SK-N-SH treated with all-trans-retinoic acid at 6 μM for 48 hours (cell line): ENCODE data around the gene ZC2HC1C.

Experiments used
- ESRRG ChIP-seq: fragments of 250-450 bp; sonication (Bioruptor Pico); IDR thresholded peaks from 2 replicates; pipeline ENCODE4 v1.6.1; 2021; ENCODE audit warnings: mild to moderate bottlenecking
- TCF4 ChIP-seq: fragments of 250-450 bp; sonication (Bioruptor Pico); IDR thresholded peaks from 2 replicates; pipeline ENCODE4 v1.8.0; 2021; ENCODE audit warnings: mild to moderate bottlenecking, moderate library complexity, borderline replicate concordance
- ZC3H10 ChIP-seq: fragments of 250-450 bp; sonication (Bioruptor Pico); IDR thresholded peaks from 2 replicates; pipeline ENCODE4 v1.5.1; 2021; ENCODE audit warnings: mild to moderate bottlenecking, moderate library complexity
- ZFP3 ChIP-seq: fragments of 250-450 bp; sonication (Bioruptor Pico); IDR thresholded peaks from 2 replicates; pipeline ENCODE4 v1.5.0; 2020; ENCODE audit warnings: mild to moderate bottlenecking, moderate library complexity
- ZFP30 ChIP-seq: fragments of 450-650 bp; formaldehyde crosslinking; IDR thresholded peaks from 2 replicates; pipeline ENCODE4 v1.5.0; 2022; ENCODE audit warnings: mild to moderate bottlenecking, moderate library complexity

- no peak for TF ChIP-seq ZC3H10 (CRISPR knock-in tag)
- no peak for TF ChIP-seq ESRRG (CRISPR knock-in tag)
- no peak for TF ChIP-seq ZFP30 (CRISPR knock-in tag)
- TF ChIP-seq TCF4 = no peak
- TF ChIP-seq ZFP3 = no peak
Observed at GRCh38 chr14:75030147-75030546, 39.3 kb upstream of the ZC2HC1C start.
